KOPT-K1 (cell line): Measurements from ENCODE around the gene FRAS1.
"Not testable (repeated sequence)": the region's sequence is repeated elsewhere in the genome, so short reads cannot be mapped to it uniquely, and the experiment has no call there.

Experiments used
- H3K27ac ChIP-seq: fragments of 200-600 bp; sonication (generic); 2 replicates; pipeline ENCODE4 v1.5.1; 2016; ENCODE audit warnings: antibody characterized with exemption, mild to moderate bottlenecking, low read depth, low read length; ENCODE audit not compliant: poor library complexity, severe bottlenecking
- H3K36me3 ChIP-seq: fragments of 200-600 bp; sonication (generic); 2 replicates; pipeline ENCODE4 v1.5.1; 2017; ENCODE audit warnings: antibody characterized with exemption, mild to moderate bottlenecking, low read length, moderate library complexity; ENCODE audit not compliant: insufficient read depth
- H3K9me3 ChIP-seq: fragments of 200-600 bp; sonication (generic); 2 replicates; pipeline ENCODE4 v1.5.1; 2017; ENCODE audit warnings: antibody characterized with exemption, low read length, mild to moderate bottlenecking; ENCODE audit not compliant: insufficient read depth, poor library complexity, severe bottlenecking

Gene FRAS1

GRCh38 chr4:78468272-78468671 is 411.1 kb downstream of the FRAS1 start:
- Histone ChIP-seq H3K36me3 (no peaks in the 10 kb centered on the region), H3K27ac (no peak overlapping the region), H3K9me3 (no peaks in the 10 kb centered on the region)

- Histone ChIP-seq H3K9me3 (no peaks in the 10 kb centered on the region), H3K27ac (no peak overlapping the region), H3K36me3 (no peaks in the 10 kb centered on the region)
Observed at GRCh38 chr4:78476108-78476704, 419.1 kb downstream of the FRAS1 start.

GRCh38 chr4:78477276-78477675 is 420.2 kb downstream of the FRAS1 start:
- Histone ChIP-seq H3K36me3 (no peaks in the 10 kb centered on the region), H3K9me3 (no peaks in the 10 kb centered on the region), H3K27ac (no peak overlapping the region)

GRCh38 chr4:78478523-78478922 is 421.4 kb downstream of the FRAS1 start:
- Histone ChIP-seq H3K36me3 (no peaks in the 10 kb centered on the region), H3K9me3 (no peaks in the 10 kb centered on the region), H3K27ac (no peak overlapping the region)

- H3K27ac ChIP-seq, result no peak overlapping the region
- no peaks in the 10 kb centered on the region for H3K36me3 ChIP-seq
- H3K9me3 ChIP-seq, result no peaks in the 10 kb centered on the region
Observed at GRCh38 chr4:78480286-78480685, 423.2 kb downstream of the FRAS1 start.

- H3K9me3 ChIP-seq, result no peaks in the 10 kb centered on the region
- no peak overlapping the region for H3K27ac ChIP-seq
- H3K36me3 ChIP-seq, result no peaks in the 10 kb centered on the region
Observed at GRCh38 chr4:78481180-78481579, 424.1 kb downstream of the FRAS1 start.

GRCh38 chr4:78482281-78482680 is 425.2 kb downstream of the FRAS1 start:
- Histone ChIP-seq H3K9me3 (no peaks in the 10 kb centered on the region), H3K36me3 (no peaks in the 10 kb centered on the region), H3K27ac (no peak overlapping the region)

- Histone ChIP-seq H3K9me3 (no peaks in the 10 kb centered on the region), H3K36me3 (no peaks in the 10 kb centered on the region)
Observed at GRCh38 chr4:78483811-78484210, 426.7 kb downstream of the FRAS1 start.

GRCh38 chr4:78484574-78484973 is 427.5 kb downstream of the FRAS1 start:
- no peaks in the 10 kb centered on the region for H3K9me3 ChIP-seq
- H3K27ac ChIP-seq, result no peak overlapping the region
- H3K36me3 ChIP-seq, result no peaks in the 10 kb centered on the region

More at GRCh38 chr4:78483811-78484210, 426.7 kb downstream of the FRAS1 start:
- no peak overlapping the region for H3K27ac ChIP-seq

- H3K9me3 ChIP-seq, result no peaks in the 10 kb centered on the region
- H3K36me3 ChIP-seq, result no peaks in the 10 kb centered on the region
- no peak overlapping the region for H3K27ac ChIP-seq
Observed at GRCh38 chr4:78493731-78494130, 436.6 kb downstream of the FRAS1 start.

- Histone ChIP-seq H3K9me3 (no peaks in the 10 kb centered on the region), H3K36me3 (no peaks in the 10 kb centered on the region), H3K27ac (no peak overlapping the region)
Observed at GRCh38 chr4:78496021-78496643, 439.0 kb downstream of the FRAS1 start.

GRCh38 chr4:78506260-78506659 is 449.1 kb downstream of the FRAS1 start:
- not testable (repeated sequence) for H3K9me3 ChIP-seq, H3K27ac ChIP-seq, H3K36me3 ChIP-seq

GRCh38 chr4:78509043-78509442 is 451.9 kb downstream of the FRAS1 start:
- H3K27ac ChIP-seq, result no peak overlapping the region
- H3K36me3 ChIP-seq, result no peaks in the 10 kb centered on the region
- no peaks in the 10 kb centered on the region for H3K9me3 ChIP-seq

- Histone ChIP-seq H3K36me3 (no peaks in the 10 kb centered on the region), H3K9me3 (no peaks in the 10 kb centered on the region), H3K27ac (no peak overlapping the region)
Observed at GRCh38 chr4:78510108-78510507, 453.0 kb downstream of the FRAS1 start.

GRCh38 chr4:78510681-78511080 is 453.6 kb downstream of the FRAS1 start:
- Histone ChIP-seq H3K36me3 (no peaks in the 10 kb centered on the region), H3K9me3 (no peaks in the 10 kb centered on the region), H3K27ac (no peak overlapping the region)

- Histone ChIP-seq H3K9me3 (no peaks in the 10 kb centered on the region), H3K27ac (no peak overlapping the region), H3K36me3 (no peaks in the 10 kb centered on the region)
Observed at GRCh38 chr4:78512357-78512920, 455.3 kb downstream of the FRAS1 start.
